Pons (tissue), 1 donor: ENCODE measurements around the gene SYNM.
A peak's percentile ranks its signal among the peaks of the same experiment; 100 is the strongest.

Source experiments
- DNase-seq: peaks from one replicate; pipeline ENCODE4 v3.0.0-alpha.2; 2016; ENCODE audit warnings: low spot score

The SYNM gene

DNA sequence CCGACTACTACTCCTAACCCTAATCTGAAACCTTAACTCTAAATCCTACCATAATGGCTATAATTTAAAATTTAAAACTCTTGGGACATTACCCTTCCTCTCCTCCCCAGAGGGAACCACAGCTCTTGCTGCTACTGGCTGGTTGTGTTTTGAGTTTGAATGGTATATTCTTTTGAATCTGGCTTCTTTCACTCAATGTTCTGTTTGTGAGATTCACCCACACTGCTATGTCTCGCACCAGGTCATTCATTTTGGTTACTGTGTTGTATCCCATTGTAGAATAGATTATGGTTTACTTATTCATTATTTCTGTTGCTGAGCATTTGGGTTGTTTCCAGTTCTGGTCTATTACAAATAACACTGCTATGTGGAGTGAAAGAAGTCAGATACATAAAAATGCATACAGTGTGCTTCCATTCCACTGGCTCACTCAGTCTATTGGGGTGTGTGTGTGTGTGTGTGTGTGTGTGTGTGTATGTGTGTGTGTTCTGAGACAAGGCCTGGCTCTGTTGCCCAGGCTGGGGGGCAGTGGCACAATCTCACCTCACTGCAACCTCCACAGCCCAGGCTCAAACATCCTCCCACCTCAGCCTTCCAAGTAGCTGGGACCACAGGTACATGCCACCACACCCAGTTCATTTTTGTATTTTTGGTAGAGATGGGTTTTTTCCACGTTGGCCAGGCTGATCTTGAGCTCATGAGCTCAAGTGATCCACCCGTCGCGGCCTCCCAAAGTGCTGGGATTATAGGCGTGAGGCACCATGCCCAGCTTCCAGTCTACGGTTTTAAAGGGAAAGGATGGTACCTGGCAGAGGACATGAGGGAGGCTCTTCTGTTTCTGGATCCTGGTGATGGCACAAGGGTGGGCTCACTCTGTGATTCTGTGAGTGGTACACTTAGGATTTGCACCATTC lies 19.2 kb upstream of the SYNM start:
- DNase-seq, result no peak

DNA sequence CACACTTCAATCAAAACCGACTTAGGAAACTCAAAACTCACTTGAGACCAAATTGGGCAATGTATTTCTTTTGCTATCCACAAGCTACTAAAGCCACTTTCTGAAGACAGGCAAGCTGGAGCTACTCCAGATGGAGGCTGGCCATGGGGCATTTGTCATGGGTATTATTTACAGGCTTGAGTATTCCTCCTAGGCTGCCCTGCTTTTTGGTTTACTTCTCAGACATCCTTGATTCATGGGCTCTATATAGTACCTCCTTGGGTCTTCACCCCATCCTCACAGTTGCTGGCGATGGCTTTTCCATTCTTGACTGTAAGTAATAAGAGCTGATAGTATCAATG lies 18.6 kb upstream of the SYNM start:
- DNase-seq, result no peak

DNA sequence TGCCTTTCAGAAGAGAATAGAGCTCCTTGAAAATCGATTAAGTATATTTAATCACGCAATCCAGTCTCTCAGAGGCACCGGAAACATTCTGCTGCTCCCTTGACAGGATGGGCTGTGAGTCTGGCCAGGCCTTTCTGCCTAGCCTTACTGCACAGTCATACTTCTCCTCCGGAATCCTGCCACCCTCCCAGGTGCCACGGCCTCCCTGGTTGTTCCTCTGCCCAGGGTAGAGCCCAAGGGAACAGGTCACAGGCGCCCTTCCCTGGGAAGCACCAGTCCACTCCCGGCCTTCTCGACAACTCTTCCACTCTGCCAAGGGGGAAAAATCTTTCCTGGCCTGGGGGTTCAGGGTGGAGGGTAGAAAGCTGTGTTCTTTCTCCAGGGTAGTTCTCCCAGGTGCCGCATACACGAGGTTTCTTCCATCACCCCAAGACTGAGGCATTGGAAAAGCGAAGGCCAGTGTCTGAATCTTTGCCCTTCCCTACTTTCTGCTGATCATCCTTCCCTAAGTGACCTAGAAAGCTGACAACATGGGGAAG lies 17.4 kb upstream of the SYNM start:
- no peak for DNase-seq

DNA sequence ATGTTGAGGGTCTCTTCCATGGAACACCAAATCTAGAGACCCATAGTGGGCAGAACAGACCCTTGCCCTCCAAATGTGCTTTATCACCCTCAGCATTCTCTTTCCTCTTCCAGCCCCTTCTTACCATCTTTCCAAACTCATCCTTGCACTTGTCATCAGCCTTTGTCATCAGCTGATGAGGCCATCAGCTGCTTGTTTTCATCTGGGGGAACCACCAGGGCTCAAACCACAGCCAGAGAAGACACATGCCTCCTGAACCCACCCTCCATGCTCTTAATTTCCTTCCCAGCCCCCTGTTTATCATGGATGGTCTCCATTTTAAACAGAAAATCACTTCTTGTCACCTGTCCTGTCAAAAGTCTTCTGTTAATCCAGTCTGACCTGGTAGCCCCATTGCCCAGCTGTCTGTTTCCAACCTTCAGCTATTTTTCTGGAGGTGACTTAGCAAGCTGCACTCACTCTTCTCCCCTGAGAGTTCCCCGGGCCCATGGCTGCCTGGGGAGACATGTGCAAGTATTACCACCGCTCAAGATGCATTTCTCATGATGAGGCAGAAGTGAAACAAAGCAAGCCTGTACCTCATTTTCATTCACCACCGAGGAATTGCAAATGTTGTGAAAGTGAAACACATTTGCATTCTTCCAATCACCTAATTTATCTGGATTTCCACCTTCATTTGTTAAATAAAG lies 14.7 kb upstream of the SYNM start:
- no peak for DNase-seq

DNA sequence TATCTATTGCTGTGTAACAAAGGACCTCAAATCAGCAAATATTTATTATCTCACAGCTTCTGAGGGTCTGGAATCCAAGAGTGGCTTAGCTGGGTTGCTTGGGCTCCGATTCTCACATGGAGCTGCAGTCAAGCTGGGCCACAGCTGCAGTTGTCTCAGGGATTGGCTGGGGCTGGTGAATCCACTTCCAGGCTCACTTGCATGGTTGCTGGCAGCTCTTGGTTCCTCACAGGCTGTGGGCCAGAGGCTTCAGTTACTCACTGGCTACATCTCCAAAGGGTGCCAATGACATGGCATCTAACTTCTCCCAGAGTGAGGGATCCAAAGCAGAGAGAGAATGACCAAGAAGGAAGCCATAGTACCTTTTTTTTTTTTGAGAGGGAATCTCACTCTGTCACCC lies 13.9 kb upstream of the SYNM start:
- no peak for DNase-seq

DNA sequence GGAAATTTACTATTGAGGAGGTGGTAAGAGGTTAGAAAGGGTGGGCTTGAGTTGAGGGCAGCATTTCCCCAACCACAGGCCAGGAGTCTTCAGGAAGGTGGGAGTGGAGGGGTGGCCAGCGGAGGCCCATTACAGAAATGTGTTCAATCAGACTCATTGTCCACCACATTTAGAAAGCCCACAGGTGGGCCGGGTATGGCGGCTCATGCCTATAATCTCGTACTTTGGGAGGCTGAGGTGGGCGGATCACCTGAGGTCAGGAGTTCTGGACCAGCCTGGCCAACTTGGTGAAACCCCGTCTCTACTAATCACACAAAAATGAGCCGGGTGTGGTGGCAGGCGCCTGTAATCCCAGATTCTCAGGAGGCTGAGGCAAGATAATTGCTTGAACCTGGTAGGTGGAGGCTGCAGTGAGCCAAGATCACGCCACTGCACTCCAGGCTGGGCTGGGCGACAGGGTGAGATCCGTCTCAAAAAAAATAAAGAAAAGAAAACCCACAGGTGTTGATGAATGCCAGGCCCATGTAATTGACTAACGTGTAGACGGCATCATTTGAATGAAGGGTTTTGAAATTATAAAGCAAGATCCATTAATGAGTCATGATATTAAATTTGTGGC lies 12.2 kb upstream of the SYNM start:
- DNase-seq, result no peak

DNA sequence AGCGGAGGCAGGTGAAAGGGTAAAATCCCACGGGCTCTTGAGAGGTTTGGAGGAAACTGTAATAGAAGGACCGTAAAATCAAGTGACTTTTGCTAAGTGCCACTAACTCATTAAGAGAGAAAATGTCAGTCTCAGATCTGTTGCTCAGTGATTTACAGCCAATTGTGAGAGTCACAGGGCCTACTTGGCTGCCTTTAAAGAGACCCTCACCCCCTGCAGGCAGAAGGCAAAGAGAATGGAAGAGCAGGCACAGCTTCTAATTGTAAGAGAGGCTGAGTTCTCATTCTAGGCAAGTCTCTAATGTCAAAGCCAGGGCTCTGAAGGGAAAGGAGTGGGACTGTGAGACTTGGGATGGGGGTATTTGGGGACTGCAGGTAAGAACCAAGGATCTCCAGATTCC lies 9.3 kb upstream of the SYNM start:
- DNase-seq, result no peak

DNA sequence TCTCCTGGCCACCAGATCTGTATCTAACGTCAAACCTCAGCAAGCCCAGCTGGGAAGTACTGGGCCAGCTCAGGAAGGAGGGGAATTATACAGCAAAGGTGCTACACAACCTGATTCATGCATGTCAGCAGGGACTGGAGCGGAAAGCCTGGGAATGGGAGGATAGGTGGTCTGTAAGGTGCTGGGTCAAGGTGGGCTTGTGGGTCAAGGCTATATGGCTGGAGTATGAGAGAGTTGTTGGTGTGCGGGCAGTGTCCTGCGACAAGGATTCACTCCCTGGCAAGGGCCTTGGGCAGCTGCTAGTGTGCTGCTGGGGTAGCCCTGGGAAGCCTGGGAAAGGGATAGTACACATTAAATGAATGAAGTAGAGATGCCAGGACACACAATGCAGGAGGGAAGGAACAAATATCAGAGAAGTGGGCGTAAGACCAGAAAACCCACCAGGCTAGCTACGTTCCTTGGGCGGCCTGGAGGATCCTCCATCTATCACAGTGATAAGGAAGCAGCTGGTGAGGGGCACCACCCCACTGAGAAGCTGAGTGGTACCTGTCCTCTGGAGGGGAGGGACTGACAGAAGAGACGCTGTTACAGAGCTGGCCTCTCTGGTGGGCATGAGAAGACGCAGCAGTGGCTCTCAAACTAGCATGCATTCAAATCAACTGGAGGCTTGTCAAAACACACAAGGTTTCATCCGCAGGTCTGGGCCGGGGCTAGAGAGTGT lies 8.5 kb upstream of the SYNM start:
- DNase-seq, result no peak

DNA sequence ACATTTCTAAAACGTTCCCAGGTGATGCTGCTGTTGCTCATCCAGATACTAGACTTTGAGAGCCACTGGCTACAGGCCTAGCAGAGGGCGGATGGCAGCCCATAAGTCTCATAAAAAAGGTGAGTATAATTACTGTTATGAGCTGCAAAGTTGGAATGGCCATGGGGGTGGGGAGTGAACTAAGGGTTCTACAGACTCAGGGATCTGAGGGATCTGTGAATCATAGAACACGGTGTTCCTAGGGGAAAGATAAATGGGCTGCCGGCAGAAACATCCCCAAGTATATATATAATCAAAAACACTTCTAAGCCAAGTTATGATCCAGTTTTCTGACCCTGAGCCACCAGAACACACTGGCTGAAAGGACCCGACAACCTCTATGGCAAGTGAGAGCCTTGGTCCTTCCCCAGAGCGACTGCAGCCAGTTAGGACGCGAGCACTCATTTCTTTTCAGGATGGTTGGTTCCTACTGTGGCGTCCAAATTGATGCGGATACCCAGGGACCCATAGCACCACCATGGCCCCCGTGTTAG lies 7.9 kb upstream of the SYNM start:
- no peak for DNase-seq

DNA sequence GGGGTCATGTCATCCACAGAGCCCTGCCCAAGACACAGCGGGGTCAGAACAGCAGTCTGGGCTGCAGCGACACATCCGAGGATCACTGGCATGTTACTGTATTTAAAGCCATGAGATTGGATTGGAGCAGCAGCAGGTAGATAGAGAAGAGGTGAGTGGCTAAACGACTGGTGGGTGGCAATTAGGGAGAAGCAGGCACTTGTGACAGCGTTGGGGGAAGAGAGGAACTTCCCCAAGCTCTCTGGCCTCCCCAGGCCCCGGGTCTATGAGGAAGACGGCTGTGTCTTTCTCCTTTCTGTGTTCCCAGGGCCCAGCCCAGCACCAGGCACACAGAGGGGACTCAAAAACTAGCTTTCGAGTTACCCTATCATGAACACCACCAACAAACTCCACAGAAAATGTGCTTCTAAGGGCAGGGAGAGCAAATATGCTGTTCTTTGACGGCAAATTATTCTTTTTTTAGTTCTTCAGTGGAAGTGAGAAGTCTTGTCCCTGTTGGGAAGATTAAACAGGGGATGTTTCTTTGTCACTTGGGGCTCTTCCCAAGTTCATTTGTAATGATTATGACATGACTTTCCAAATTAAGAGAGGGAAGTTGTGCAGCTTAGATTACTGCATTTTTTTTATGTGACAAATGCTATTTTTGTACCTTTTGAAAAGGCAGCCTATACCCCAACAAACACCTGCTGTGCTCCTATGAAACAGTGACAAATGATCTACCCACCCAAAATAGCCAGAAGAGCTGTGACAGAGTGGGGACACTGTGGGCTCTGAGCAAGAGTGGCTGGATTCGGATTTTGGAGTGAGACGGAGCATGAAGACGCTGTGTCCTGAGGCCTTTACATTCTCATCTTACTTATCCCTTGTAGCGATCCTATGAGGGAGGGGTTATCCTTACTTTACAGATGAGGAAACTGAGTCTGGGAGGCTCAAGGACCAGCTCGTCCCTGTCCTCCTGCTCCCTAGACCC lies 7.2 kb upstream of the SYNM start:
- no peak for DNase-seq

DNA sequence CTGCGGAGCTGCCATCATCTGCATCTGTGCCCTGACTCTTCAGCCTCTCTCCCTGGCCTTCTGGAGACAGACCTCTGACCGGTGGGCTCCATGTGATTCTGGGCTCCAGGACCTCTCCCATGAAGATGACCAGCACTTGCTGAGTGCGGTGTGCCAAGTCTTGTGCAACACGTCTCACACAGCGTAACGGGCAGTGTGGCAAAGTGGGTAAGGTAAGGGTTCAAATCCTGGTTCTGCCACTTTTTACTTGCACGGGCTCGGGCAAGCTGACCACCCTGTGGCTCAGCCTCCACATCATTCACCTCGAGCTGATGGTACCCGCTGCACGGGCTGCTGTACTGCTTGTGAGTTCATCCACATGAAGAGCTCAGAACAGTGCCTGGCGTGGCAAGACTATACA lies 6.5 kb upstream of the SYNM start:
- DNase-seq, result no peak

DNA sequence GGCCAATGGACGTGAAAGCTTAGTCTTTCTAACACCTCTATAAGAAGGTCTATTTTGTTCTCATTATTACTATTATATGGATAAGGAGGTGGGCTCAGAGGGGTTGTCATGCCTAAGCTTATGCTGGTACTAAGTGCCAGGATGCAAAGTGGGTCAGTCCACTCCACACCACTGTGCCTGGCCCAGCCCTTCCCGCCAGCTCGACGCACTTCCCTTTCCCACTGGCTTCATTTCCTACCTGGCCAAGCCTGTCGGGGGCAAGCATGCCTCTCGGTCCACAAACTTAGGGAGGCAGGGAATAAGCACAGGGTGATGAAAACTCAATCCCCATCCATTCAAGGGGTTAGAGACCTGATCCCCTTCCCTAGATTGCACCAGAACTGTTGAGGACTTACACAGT lies 5.9 kb upstream of the SYNM start:
- no peak for DNase-seq

DNA sequence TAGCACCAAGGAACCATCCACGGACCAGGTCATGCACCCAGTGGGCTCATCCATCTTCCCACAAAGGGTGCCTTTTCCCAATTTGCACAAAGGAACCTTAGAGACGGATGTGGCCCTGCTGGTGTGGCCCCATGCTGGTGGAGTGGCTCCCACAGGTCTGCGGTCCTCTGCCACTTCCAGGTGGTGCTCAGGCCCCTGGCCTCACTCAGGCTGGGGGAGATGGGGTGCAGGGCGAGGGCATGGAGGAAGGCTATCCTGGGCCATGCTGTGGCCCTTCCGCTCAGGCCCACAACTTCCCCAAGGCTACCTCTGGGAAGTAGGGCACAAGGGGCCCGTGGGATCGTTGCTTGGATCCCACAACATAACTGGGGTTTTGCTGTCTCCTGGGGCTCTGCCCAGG lies 5.2 kb upstream of the SYNM start:
- DNase-seq, result no peak

DNA sequence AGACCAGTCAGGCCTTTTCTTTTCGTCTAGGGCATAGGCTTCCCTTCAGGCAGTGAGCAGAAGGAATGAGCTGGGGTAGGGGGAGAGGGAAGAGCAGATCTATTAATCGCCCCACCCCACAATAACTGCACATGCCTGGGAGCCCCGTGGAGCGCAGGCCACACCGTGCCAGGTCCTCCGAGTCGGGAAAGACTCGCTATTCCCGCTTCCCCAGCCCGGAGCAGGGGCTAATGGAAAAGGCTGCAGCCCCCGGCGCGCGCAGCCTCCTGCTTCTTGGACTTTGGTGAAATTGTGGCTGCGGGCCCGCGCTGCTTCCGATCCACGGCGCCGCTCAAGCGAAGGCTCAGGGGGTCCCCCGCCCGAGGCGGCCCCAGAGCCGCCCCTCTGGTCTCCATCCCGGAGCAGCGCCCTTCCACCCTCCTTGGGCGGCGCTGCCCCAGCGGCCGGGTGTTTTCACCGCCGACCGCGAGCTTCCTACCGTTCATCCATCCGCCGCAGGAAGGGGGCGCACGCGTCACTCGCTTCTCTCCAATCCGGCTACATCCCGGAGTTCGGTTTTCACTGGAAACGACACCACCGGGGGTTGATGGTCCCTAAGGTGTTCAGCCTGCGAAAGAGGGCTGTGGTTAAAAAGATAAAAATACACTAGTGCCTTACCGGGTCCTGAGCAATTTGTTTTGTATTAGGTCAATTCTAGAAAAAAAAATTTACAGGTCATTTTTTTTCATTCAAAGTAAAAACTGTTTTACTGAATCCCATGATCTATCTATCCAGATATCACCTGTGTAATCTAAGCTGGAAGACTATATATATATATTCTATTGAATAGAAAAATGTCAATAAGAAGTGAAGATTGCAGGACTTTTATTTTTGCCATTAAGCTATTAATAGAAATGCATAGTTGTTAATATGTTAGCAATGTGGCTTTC lies 4.4 kb upstream of the SYNM start:
- DNase-seq, result peak; percentile 62

DNA sequence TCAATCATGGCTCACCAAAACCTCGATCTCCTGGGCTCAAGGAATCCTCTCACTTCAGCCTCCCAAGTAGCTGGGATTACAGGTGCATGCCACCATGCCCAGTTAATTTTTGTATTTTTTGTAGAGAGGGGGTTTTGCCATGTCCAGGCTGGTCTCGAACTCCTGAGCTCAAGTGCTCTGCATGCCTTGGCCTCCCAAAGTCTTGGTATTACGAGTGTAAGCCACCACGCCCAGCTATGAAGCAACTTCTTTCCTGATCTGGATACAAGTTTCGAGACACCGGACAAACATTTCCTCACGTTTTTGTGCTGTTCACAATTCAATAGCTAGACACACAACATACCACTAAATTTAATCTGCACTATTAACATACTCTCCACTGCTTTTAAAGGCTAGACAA lies 3.4 kb upstream of the SYNM start:
- no peak for DNase-seq

DNA sequence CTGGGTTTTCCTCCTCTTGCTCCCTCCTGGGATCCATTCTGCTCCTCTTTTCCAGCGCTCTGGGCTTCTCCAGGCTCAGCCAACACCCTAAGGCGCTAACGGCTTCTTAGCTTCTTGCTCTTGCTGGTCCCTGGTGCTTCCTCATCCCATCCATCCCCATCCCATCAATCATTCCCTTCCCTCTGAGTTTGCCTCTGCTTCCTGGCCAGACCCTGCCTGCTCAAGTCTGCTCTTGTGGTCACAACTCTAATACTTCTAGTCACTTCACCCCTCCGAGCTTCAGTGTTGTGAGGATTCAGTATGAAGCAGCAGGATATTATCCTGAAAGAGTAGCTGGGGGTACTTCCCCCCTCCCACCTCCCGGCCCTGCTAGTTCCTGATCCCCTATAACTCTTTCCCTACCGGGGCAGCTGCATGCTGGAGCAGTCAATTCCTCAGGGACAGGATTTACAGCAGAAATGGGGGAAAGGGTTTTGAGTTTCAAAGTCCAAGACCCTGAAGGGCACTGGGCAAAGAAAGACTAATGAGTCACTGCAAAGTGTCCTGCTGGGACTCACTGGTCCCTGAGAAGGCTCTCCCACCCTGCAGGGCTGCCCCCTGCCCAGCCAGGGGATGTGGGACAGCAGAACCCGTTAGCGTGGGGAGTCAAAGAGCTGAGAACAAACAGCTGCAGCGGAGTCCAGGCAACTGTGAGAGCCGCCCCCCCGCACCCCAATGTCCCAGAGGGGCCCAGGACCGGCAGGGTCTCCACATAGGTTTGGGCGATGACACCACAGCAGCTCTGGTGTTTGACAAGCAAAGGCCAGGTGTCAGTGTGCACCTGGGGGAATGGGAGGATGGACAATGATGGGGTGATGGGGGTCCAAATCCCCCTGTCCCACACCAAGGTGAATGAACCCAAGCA lies 2.3 kb upstream of the SYNM start:
- DNase-seq, result no peak

DNA sequence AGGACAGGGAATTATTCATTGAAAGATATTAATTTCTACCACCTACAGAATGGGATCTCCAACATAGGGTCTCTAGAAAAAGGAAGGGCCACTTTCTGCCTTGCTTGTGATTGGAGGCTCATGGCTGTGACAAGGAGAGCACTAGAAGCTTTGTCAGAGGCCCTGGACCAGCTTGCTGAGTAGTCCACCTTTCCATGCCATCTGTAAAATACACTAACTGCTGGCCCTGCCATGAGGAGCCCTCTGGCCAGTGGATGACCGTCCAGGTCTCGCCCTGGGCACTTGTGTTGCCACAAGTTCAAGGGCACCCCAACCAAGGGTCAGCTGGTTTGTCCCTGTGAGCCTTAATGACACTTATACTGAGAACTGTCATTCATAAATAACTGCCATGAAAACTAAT lies 1.6 kb upstream of the SYNM start:
- DNase-seq, result no peak

DNA sequence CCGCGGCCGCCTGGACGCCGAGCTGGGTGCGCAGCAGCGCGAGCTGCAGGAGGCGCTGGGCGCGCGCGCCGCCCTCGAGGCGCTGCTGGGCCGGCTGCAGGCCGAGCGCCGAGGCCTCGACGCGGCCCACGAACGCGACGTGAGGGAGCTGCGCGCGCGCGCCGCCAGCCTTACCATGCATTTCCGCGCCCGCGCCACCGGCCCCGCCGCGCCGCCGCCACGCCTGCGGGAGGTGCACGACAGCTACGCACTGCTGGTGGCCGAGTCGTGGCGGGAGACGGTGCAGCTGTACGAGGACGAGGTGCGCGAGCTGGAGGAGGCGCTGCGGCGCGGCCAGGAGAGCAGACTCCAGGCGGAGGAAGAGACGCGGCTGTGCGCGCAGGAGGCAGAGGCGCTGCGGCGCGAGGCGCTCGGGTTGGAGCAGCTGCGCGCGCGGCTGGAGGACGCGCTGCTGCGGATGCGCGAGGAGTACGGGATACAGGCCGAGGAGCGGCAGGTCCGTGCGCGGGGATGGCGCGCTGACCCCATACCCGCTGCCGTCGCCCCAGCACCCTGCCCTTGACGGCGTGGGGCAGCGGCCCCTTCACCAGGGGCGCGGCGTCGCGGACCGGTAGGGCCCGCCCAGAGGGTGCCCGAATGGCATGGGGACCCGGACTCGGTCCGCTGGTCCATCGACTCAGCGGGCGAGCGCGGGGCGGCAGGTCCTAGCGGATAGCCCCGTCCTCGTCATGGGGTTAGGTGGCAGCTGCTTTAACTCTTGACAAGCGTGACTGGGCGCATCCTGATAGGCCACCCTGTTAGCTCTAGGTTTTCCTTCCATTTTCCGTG lies 848 bp downstream of the SYNM start:
- DNase-seq, result no peak
